HepG2 (cell line): ENCODE data around the gene HACD2. TPM values are rescaled to one million over a fixed set of nuclear protein-coding genes. Genes with fewer than 3 reads are reported as not detected.
A peak's percentile ranks its signal among the peaks of the same experiment; 100 is the strongest.

ENCODE experiments used
- ATF7-NPFF ChIP-seq: sonication (generic); formaldehyde crosslinking; IDR thresholded peaks from 2 replicates; pipeline ENCODE4 v1.8.1; 2023; ENCODE audit warnings: mild to moderate bottlenecking, low read depth, missing genetic modification reagents, moderate library complexity
- CSRNP2 ChIP-seq: sonication (generic); formaldehyde crosslinking; conservative IDR thresholded peaks from 2 replicates; pipeline ENCODE4 v1.8.0; 2022; ENCODE audit warnings: low read depth, missing genetic modification reagents
- MIER3 ChIP-seq: IDR thresholded peaks from 2 replicates; pipeline ENCODE4 v1.6.1; 2016; ENCODE audit warnings: missing compliant biosample characterization, borderline replicate concordance
- MYC ChIP-seq: sonication (generic); formaldehyde crosslinking; IDR thresholded peaks from 2 replicates; pipeline ENCODE4 v1.9.0; 2021; ENCODE audit warnings: missing genetic modification reagents, borderline replicate concordance
- MZF1 ChIP-seq: sonication (generic); formaldehyde crosslinking; IDR thresholded peaks from 2 replicates; pipeline ENCODE4 v1.8.1; 2023; ENCODE audit warnings: mild to moderate bottlenecking, missing genetic modification reagents, borderline replicate concordance
- ONECUT2 ChIP-seq: sonication (generic); formaldehyde crosslinking; IDR thresholded peaks from 2 replicates; pipeline ENCODE4 v1.4.0; 2020; ENCODE audit warnings: missing genetic modification reagents
- RARG ChIP-seq: sonication (generic); formaldehyde crosslinking; IDR thresholded peaks from 2 replicates; pipeline ENCODE4 v1.4.0; 2020; ENCODE audit warnings: low read depth, mild to moderate bottlenecking, missing genetic modification reagents
- RERE ChIP-seq: IDR thresholded peaks from 2 replicates; pipeline ENCODE4 v1.6.1; 2016; ENCODE audit warnings: low read depth, missing genetic modification reagents, missing compliant biosample characterization
- SAP130 ChIP-seq: IDR thresholded peaks from 2 replicates; pipeline ENCODE4 v1.6.1; 2016; ENCODE audit warnings: low read depth
- SMYD3 ChIP-seq: sonication (generic); formaldehyde crosslinking; IDR thresholded peaks from 2 replicates; pipeline ENCODE4 v1.8.1; 2023; ENCODE audit warnings: mild to moderate bottlenecking, missing genetic modification reagents
- TIGD3 ChIP-seq: sonication (generic); formaldehyde crosslinking; IDR thresholded peaks from 2 replicates; pipeline ENCODE4 v1.5.1; 2020; ENCODE audit warnings: mild to moderate bottlenecking, missing genetic modification reagents, borderline replicate concordance
- ZBTB7B ChIP-seq: sonication (generic); formaldehyde crosslinking; IDR thresholded peaks from 2 replicates; pipeline ENCODE4 v1.4.0; 2020; ENCODE audit warnings: missing genetic modification reagents
- ZEB1 ChIP-seq: IDR thresholded peaks from 2 replicates; pipeline ENCODE4 v1.6.1; 2012; ENCODE audit warnings: mild to moderate bottlenecking, low read depth, inconsistent platforms; ENCODE audit not compliant: insufficient replicate concordance
- ZNF3 ChIP-seq: IDR thresholded peaks from 2 replicates; pipeline ENCODE4 v1.7.0; 2017; ENCODE audit warnings: inconsistent platforms
- ZNF597 ChIP-seq: sonication (generic); formaldehyde crosslinking; IDR thresholded peaks from 2 replicates; pipeline ENCODE4 v1.5.0; 2020; ENCODE audit warnings: missing genetic modification reagents
- ZNF629 ChIP-seq: sonication (generic); formaldehyde crosslinking; conservative IDR thresholded peaks from 2 replicates; pipeline ENCODE4 v1.5.0; 2020; ENCODE audit warnings: missing genetic modification reagents
- ZNF879 ChIP-seq: sonication (generic); formaldehyde crosslinking; IDR thresholded peaks from 2 replicates; pipeline ENCODE4 v1.8.1; 2023; ENCODE audit warnings: missing genetic modification reagents
- polyA plus RNA-seq, 8 experiments: library from polyadenylated mRNA; depleted of rRNA in 3 of 8; stranded (reverse) in 7 of 8; unstranded in 1 of 8; fragments of >200 nt; fragmentation: Illumina TruSeq in 4 of 8; extraction: Trizol in 4 of 8; gene quantifications; 2 replicates each; pipeline versions ENCODE4 v1.2.1 to v1.2.3, GENCODE V29; 2011 to 2016; ENCODE audit warnings: low read depth in 4 of 8, missing spikeins in 1 of 8, mixed read lengths in 1 of 8; ENCODE audit not compliant: insufficient read depth in 1 of 8
- total RNA-seq, 5 experiments: library from RNA; depleted of rRNA; stranded (reverse); fragments of >200 nt; fragmentation: Illumina TruSeq; extraction: Trizol; gene quantifications; 2 replicates each; pipeline ENCODE4 v1.2.3, GENCODE V29; 2016; ENCODE audit warnings: low read depth in 1 of 5

Gene HACD2
- total and polyA plus RNA-seq, 2 of the 13 experiments (the other 11 are each of a cell fraction or from before 2014, with no cell fraction given) = 47.0 to 50.4 TPM

GRCh38 chr3:123584988-123585937, at the start of gene HACD2 (continued):
- TF ChIP-seq RERE (CRISPR knock-in tag) = 0 out of 2 replicates have a peak, but pooled peaks have one; percentile 13
- no peak for TF ChIP-seq ZNF597 (CRISPR knock-in tag)
- no peak for TF ChIP-seq TIGD3 (CRISPR knock-in tag)
- TF ChIP-seq ZNF3 (CRISPR knock-in tag) = no peak
- no peak for TF ChIP-seq CSRNP2 (CRISPR knock-in tag)
- TF ChIP-seq RARG (CRISPR knock-in tag) = no peak
- 0 out of 2 replicates have a peak, but pooled peaks have one; percentile 26 for TF ChIP-seq MIER3 (CRISPR knock-in tag)
- TF ChIP-seq SMYD3 = no peak
- no peak for TF ChIP-seq MZF1
- TF ChIP-seq SAP130 (CRISPR knock-in tag) = peak; percentile 67
- TF ChIP-seq ZEB1 = peak; percentile 69
- no peak for TF ChIP-seq ZBTB7B (CRISPR knock-in tag)
- TF ChIP-seq ZNF629 (CRISPR knock-in tag) = no peak; the same call in 1 of the 2 replicates
- TF ChIP-seq ATF7-NPFF (CRISPR knock-in tag) = peak; percentile 90
- peak; percentile 62; the same call in 1 of the 2 replicates for TF ChIP-seq MYC (CRISPR knock-in tag)
- TF ChIP-seq ZNF879 (CRISPR knock-in tag) = 0 out of 2 replicates have a peak, but pooled peaks have one; percentile 30
- no peak for TF ChIP-seq ONECUT2
